GM23338 (cell line): Measurements from ENCODE around the gene FAM200C. TPM values are rescaled to one million over a fixed set of nuclear protein-coding genes. Genes with fewer than 3 reads are reported as not detected.

Experiments used
- ATAC-seq: fragments of 200-7000 bp; cut with Tn5 transposase; 3 replicates; pipeline ENCODE4 v1.9.1; 2020
- DNase-seq: peaks from one replicate; pipeline ENCODE4 v3.0.0-alpha.2; 2015; ENCODE audit warnings: low spot score
- H2AFZ ChIP-seq: fragments of 200-600 bp; sonication (generic); 2 replicates; pipeline ENCODE4 v1.8.0; 2016; ENCODE audit warnings: antibody characterized with exemption, mild to moderate bottlenecking, moderate library complexity
- H3F3A ChIP-seq: fragments of 200-600 bp; sonication (generic); replicated peaks from 2 replicates; pipeline ENCODE4 v1.8.0; 2017; ENCODE audit warnings: antibody characterized with exemption, mixed run types, low read depth
- H3K27ac ChIP-seq: fragments of 200-600 bp; sonication (generic); 2 replicates; pipeline ENCODE4 v1.6.1; 2016; ENCODE audit warnings: low read depth
- H3K27me3 ChIP-seq: fragments of 200-600 bp; sonication (generic); 2 replicates; pipeline ENCODE4 v1.8.0; 2016; ENCODE audit warnings: mild to moderate bottlenecking, mixed run types, moderate library complexity; ENCODE audit not compliant: insufficient read depth
- H3K36me3 ChIP-seq: fragments of 200-600 bp; sonication (generic); 2 replicates; pipeline ENCODE4 v1.8.0; 2016; ENCODE audit warnings: mild to moderate bottlenecking; ENCODE audit not compliant: insufficient read depth
- H3K4me1 ChIP-seq: fragments of 200-600 bp; sonication (generic); 2 replicates; pipeline ENCODE4 v1.8.0; 2016; ENCODE audit warnings: mild to moderate bottlenecking, moderate library complexity; ENCODE audit not compliant: insufficient read depth
- H3K4me2 ChIP-seq: fragments of 200-600 bp; sonication (generic); 2 replicates; pipeline ENCODE4 v1.7.1; 2017; ENCODE audit warnings: mixed run types
- H3K4me3 ChIP-seq: fragments of 200-600 bp; sonication (generic); 2 replicates; pipeline ENCODE4 v1.6.1; 2016; ENCODE audit warnings: mixed run types
- H3K79me2 ChIP-seq: fragments of 200-600 bp; sonication (generic); replicated peaks from 2 replicates; pipeline ENCODE4 v1.8.0; 2017; ENCODE audit warnings: mild to moderate bottlenecking; ENCODE audit not compliant: insufficient read depth
- H3K9me2 ChIP-seq: fragments of 200-600 bp; sonication (generic); 2 replicates; pipeline ENCODE4 v1.8.0; 2017; ENCODE audit not compliant: insufficient read depth
- H4K20me1 ChIP-seq: fragments of 200-600 bp; sonication (generic); replicated peaks from 2 replicates; pipeline ENCODE4 v1.8.0; 2017; ENCODE audit warnings: mild to moderate bottlenecking; ENCODE audit not compliant: insufficient read depth
- H3K27ac Mint-ChIP-seq: 2 replicates; pipeline ENCODE4 v1.8.0; 2020; ENCODE audit warnings: inconsistent platforms, mild to moderate bottlenecking, moderate library complexity, mixed read lengths
- H3K27me3 Mint-ChIP-seq: 3 replicates; pipeline ENCODE4 v1.8.0; 2022; ENCODE audit warnings: low read depth, mild to moderate bottlenecking, moderate library complexity, mixed read lengths, inconsistent platforms; ENCODE audit not compliant: insufficient read depth, poor library complexity
- H3K36me3 Mint-ChIP-seq: 3 replicates; pipeline ENCODE4 v1.8.0; 2021; ENCODE audit warnings: low read depth, mild to moderate bottlenecking, inconsistent platforms, moderate library complexity, mixed read lengths
- H3K4me1 Mint-ChIP-seq: 3 replicates; pipeline ENCODE4 v1.8.0; 2020; ENCODE audit warnings: mild to moderate bottlenecking, inconsistent platforms, mixed read lengths
- H3K4me3 Mint-ChIP-seq: 3 replicates; pipeline ENCODE4 v1.8.0; 2021; ENCODE audit warnings: moderate library complexity, mild to moderate bottlenecking, inconsistent platforms, mixed read lengths
- H3K9me3 Mint-ChIP-seq: 3 replicates; pipeline ENCODE4 v1.8.0; 2020; ENCODE audit warnings: moderate library complexity, mild to moderate bottlenecking, inconsistent platforms, mixed read lengths
- CTCF ChIP-seq, 2 experiments: fragments of 200-600 bp in 1 of 2; sonication (generic) in 1 of 2; conservative IDR thresholded peaks; 2 replicates each; pipeline versions ENCODE4 v1.5.1 to v1.6.1; 2016 to 2017; ENCODE audit warnings: antibody characterized with exemption in 2 of 2, low read depth in 2 of 2, mild to moderate bottlenecking in 2 of 2, moderate library complexity in 1 of 2
- ETS1 ChIP-seq: IDR thresholded peaks from 2 replicates; pipeline ENCODE4 v1.6.1; 2016; ENCODE audit warnings: antibody characterized with exemption
- EZH2phosphoT487 ChIP-seq: fragments of 200-600 bp; sonication (generic); IDR thresholded peaks from one replicate; pipeline ENCODE4 v1.8.1; 2018; ENCODE audit warnings: antibody characterized with exemption; ENCODE audit not compliant: unreplicated experiment
- JUNB ChIP-seq: IDR thresholded peaks from one replicate; pipeline ENCODE4 v1.6.1; 2016; ENCODE audit warnings: antibody characterized with exemption; ENCODE audit not compliant: unreplicated experiment
- POLR2AphosphoS5 ChIP-seq: IDR thresholded peaks from 2 replicates; pipeline ENCODE4 v1.6.1; 2016; ENCODE audit warnings: antibody characterized with exemption, low read depth
- ZNF462 ChIP-seq: fragments of 250-450 bp; sonication (Bioruptor Pico); IDR thresholded peaks from 2 replicates; pipeline ENCODE4 v1.5.0; 2020; ENCODE audit warnings: mild to moderate bottlenecking, moderate library complexity
- polyA plus RNA-seq: library from polyadenylated mRNA; unstranded; fragments of >200 nt; fragmentation: Nextera tagmentation; extraction: Ambion mirVana; gene quantifications from 2 replicates; pipeline ENCODE4 v1.2.1, GENCODE V29; 2016
- total RNA-seq: library from RNA; depleted of rRNA; stranded (reverse); fragments of >200 nt; shearing (Covaris generic); gene quantifications from 2 replicates; pipeline ENCODE4 v1.2.3, GENCODE V29; 2014

The FAM200C gene
- total and polyA plus RNA-seq, 2 experiments from 2014 or later: 4.6 to 6.9 TPM

GRCh38 chr5:160363211-160363610 lies 36.6 kb downstream of the FAM200C start (continued):
- no peak for TF ChIP-seq ZNF462 (CRISPR knock-in tag)
- TF ChIP-seq ETS1: no peak
- TF ChIP-seq EZH2phosphoT487: no peak
- no peak for TF ChIP-seq POLR2AphosphoS5
- TF ChIP-seq CTCF (conservative IDR thresholded peaks at IDR 0.05; ENCODE audit: low read depth in 2 of 2): no peak

- no peak for DNase-seq
- Mint-ChIP-seq H3K4me1 (peaks cover 19% of the 10 kb centered on the region), H3K36me3 (no peaks in the 10 kb centered on the region; the same call in 2 of the 3 replicates), H3K9me3 (no peaks in the 10 kb centered on the region), H3K4me3 (no peak overlapping the region), H3K27me3 (peaks cover 5% of the 10 kb centered on the region), H3K27ac (no peak overlapping the region)
- H3K36me3 ChIP-seq: no peaks in the 10 kb centered on the region
- ATAC-seq: no peak
- H3K27ac ChIP-seq: no peak overlapping the region
- no peaks in the 10 kb centered on the region for H3K9me2 ChIP-seq
- no peaks in the 10 kb centered on the region for H3F3A ChIP-seq
- no peak overlapping the region for H3K4me2 ChIP-seq
- H3K79me2 ChIP-seq: no peaks in the 10 kb centered on the region
- no peaks in the 10 kb centered on the region for H3K27me3 ChIP-seq
- H4K20me1 ChIP-seq: no peaks in the 10 kb centered on the region
- peaks cover 9% of the 10 kb centered on the region; the same call in 1 of the 2 replicates for H3K4me1 ChIP-seq
- no peak overlapping the region for H2AFZ ChIP-seq
- H3K4me3 ChIP-seq: no peak overlapping the region
- TF ChIP-seq EZH2phosphoT487: no peak
- no peak for TF ChIP-seq JUNB
- TF ChIP-seq ZNF462 (CRISPR knock-in tag): no peak
Observed at GRCh38 chr5:160361624-160362228, 38.1 kb downstream of the FAM200C start.
